B cell (primary cell): ENCODE results near the gene NR1H2. TPM values are rescaled to one million over a fixed set of nuclear protein-coding genes. Genes with fewer than 3 reads are reported as not detected.

Source experiments
- ATAC-seq: fragments of 200-7000 bp; cut with Tn5 transposase; one replicate; pipeline ENCODE4 v1.10.0; 2021; ENCODE audit warnings: low read depth, mild to moderate bottlenecking, moderate number of reproducible peaks, moderate library complexity
- CTCF ChIA-PET: fragments of 350-600 bp; sonication (Branson Sonifier 250); formaldehyde crosslinking; loops from one replicate; lab custom pipeline; 2021; ENCODE audit warnings: antibody characterized with exemption, inconsistent platforms; lab: Charles Lee
- POLR2A ChIA-PET: fragments of 350-600 bp; sonication (Branson Sonifier 250); formaldehyde crosslinking; loops from one replicate; lab custom pipeline; 2021; ENCODE audit warnings: antibody characterized with exemption; lab: Charles Lee
- DNase-seq: peaks from one replicate; pipeline ENCODE4 v3.0.0; 2013
- H2AFZ ChIP-seq: 2 replicates; pipeline ENCODE4 v1.6.1; 2012; ENCODE audit warnings: mild to moderate bottlenecking, low read depth, low read length; ENCODE audit not compliant: insufficient read depth, poor library complexity, severe bottlenecking
- H3K27ac ChIP-seq, 2 donors: 1 replicate in 1 of 2; 2 replicates in 1 of 2; pipeline ENCODE4 v1.5.1; 2012 to 2013; ENCODE audit warnings: low read length in 2 of 2, mild to moderate bottlenecking in 2 of 2, moderate library complexity in 1 of 2
- H3K27me3 ChIP-seq, 4 experiments: fragments of 200-600 bp in 1 of 4; sonication (generic) in 1 of 4; replicated peaks in 1 of 4; 1 replicate in 2 of 4; 2 replicates in 2 of 4; pipeline versions ENCODE4 v1.6.1 to v1.7.0; 2013 to 2016; ENCODE audit warnings: low read length in 3 of 4, mild to moderate bottlenecking in 2 of 4, mixed read lengths in 1 of 4, moderate library complexity in 1 of 4; ENCODE audit not compliant: insufficient read depth in 4 of 4, control insufficient read depth in 3 of 4; ENCODE audit errors: control extremely low read depth in 1 of 4
- H3K36me3 ChIP-seq, 2 experiments: replicated peaks in 1 of 2; 1 replicate in 1 of 2; 2 replicates in 1 of 2; pipeline versions ENCODE4 v1.6.1 to v1.7.1; 2013; ENCODE audit warnings: low read length in 1 of 2; ENCODE audit not compliant: insufficient read depth in 2 of 2, control insufficient read depth in 1 of 2; ENCODE audit errors: control extremely low read depth in 1 of 2, extremely low read depth in 1 of 2
- H3K4me1 ChIP-seq, 2 donors: fragments of 200-600 bp in 1 of 2; sonication (generic) in 1 of 2; 1 replicate in 1 of 2; 2 replicates in 1 of 2; pipeline versions ENCODE4 v1.5.1 to v1.6.1; 2013 to 2017; ENCODE audit warnings: low read length in 2 of 2; ENCODE audit not compliant: control insufficient read depth in 2 of 2, insufficient read depth in 2 of 2
- H3K4me2 ChIP-seq: replicated peaks from 2 replicates; pipeline ENCODE3; 2012; ENCODE audit warnings: mild to moderate bottlenecking, low read depth, low read length; ENCODE audit not compliant: poor library complexity, severe bottlenecking
- H3K4me3 ChIP-seq, 5 experiments: fragments of 200-600 bp in 1 of 5; sonication (generic) in 1 of 5; 1 replicate in 3 of 5; 2 replicates in 2 of 5; pipeline versions ENCODE4 v1.5.1 to v1.7.0; 2011 to 2016; ENCODE audit warnings: low read length in 4 of 5, mild to moderate bottlenecking in 4 of 5, low read depth in 2 of 5, control low read depth in 1 of 5, moderate library complexity in 1 of 5; ENCODE audit not compliant: insufficient read depth in 1 of 5; ENCODE audit errors: control extremely low read depth in 1 of 5, extremely low read depth in 1 of 5
- H3K79me2 ChIP-seq: fragments of 200-600 bp; sonication (generic); one replicate; pipeline ENCODE4 v1.6.0; 2016; ENCODE audit warnings: low read length; ENCODE audit not compliant: control insufficient read depth, insufficient read depth
- H3K9ac ChIP-seq: fragments of 200-600 bp; sonication (generic); 2 replicates; pipeline ENCODE4 v1.6.1; 2017; ENCODE audit warnings: mild to moderate bottlenecking, low read length, moderate library complexity
- H3K9me3 ChIP-seq, 3 donors: one replicate each; pipeline versions ENCODE4 v1.6.1 to v1.7.1; 2013; ENCODE audit warnings: low read length in 2 of 3; ENCODE audit not compliant: control insufficient read depth in 2 of 3, insufficient read depth in 1 of 3; ENCODE audit errors: control extremely low read depth in 1 of 3
- H4K20me1 ChIP-seq: 2 replicates; pipeline ENCODE4 v1.6.0; 2012; ENCODE audit warnings: mild to moderate bottlenecking, low read length; ENCODE audit not compliant: insufficient read depth, control insufficient read depth, poor library complexity, severe bottlenecking
- H3K27ac Mint-ChIP-seq: one replicate; pipeline ENCODE4 v1.8.0; 2021; ENCODE audit warnings: mixed read lengths
- H3K27me3 Mint-ChIP-seq: one replicate; pipeline ENCODE4 v1.8.0; 2021; ENCODE audit warnings: mixed read lengths
- H3K4me1 Mint-ChIP-seq: one replicate; pipeline ENCODE4 v1.8.0; 2021; ENCODE audit warnings: mixed read lengths
- H3K4me3 Mint-ChIP-seq: one replicate; pipeline ENCODE4 v1.8.0; 2021; ENCODE audit warnings: mixed read lengths
- H3K9me3 Mint-ChIP-seq: one replicate; pipeline ENCODE4 v1.8.0; 2022; ENCODE audit warnings: mixed read lengths; ENCODE audit not compliant: insufficient read depth
- EZH2 ChIP-seq: IDR thresholded peaks from 2 replicates; pipeline ENCODE4 v1.6.1; 2012; ENCODE audit warnings: borderline replicate concordance, low read depth, mild to moderate bottlenecking, moderate library complexity, low read length; ENCODE audit not compliant: insufficient read depth, poor library complexity, severe bottlenecking
- WGBS: methylation state at CpG from one replicate; pipeline ENCODE4 v1.1.5; 2013; ENCODE audit warnings: missing lambda C conversion rate; ENCODE audit not compliant: insufficient coverage; 5-methylcytosine and 5-hydroxymethylcytosine counted together
- intact Hi-C: fragments of 100-400 bp; cut with micrococcal nuclease; formaldehyde crosslinking; loops from one replicate; pipeline ENCODE4 v1.10.0; 2022
- polyA plus RNA-seq: library from polyadenylated mRNA; depleted of rRNA; stranded (reverse); fragments of >200 nt; gene quantifications from 2 replicates; pipeline ENCODE4 v1.2.3, GENCODE V29; 2012
- total RNA-seq, 2 donors: library from RNA; stranded (reverse); fragments of 120-200 nt in 1 of 2; gene quantifications; 1 replicate in 1 of 2; 2 replicates in 1 of 2; pipeline versions ENCODE4 v1.2.3 to v1.2.4, GENCODE V29; 2013 to 2022
- TF ChIP-seq, protein P1 (sequence below): fragments of 200-600 bp; IDR thresholded peaks from one replicate; pipeline ENCODE4 v1.8.0; 2022; ENCODE audit warnings: antibody characterized with exemption, mild to moderate bottlenecking

The NR1H2 gene
- total and polyA plus RNA-seq, 2 donors (not counting 1 experiment from before 2014, with no cell fraction given): 116 to 164 TPM

DNA sequence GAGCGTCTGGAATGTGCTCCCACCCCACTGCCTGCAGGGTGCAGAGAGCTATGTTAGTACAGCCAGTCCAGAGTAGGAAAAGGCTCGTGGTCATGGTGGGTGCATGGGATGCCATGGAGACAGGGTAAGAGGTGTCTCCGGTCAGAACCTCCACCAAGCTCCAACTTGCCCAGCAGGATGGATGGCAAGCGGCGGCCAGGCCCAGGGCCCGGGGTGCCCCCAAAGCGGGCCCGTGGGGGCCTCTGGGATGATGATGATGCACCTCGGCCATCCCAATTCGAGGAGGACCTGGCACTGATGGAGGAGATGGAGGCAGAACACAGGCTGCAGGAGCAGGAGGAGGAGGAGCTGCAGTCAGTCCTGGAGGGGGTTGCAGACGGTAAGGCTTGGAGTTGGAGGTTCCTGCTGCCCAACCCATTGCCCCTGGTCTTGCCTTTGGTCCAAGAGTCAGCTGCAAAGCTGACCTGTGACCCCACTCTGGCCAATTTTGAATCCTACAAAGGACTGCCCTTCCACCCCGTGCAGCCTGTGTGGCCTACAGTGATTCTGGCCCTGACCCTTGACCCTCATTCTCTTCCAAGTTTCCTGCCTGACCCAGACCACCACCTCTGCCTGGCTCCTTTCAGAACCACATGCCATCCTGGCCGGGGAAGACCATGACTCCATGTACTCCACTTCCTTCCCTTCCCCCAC, 22.6 kb downstream of the NR1H2 start:
- Histone ChIP-seq H4K20me1 (no peaks in the 10 kb centered on the region), H3K27ac (no peak overlapping the region), H3K4me1 (no peaks in the 10 kb centered on the region), H3K27me3 (no peaks in the 10 kb centered on the region), H3K4me3 (no peak overlapping the region), H3K9ac (no peak overlapping the region), H3K4me2 (no peak overlapping the region), H3K79me2 (peaks cover 37% of the 10 kb centered on the region), H2AFZ (no peak overlapping the region), H3K9me3 (no peaks in the 10 kb centered on the region), H3K36me3 (peaks cover 0 to 19% of the 10 kb centered on the region in 2 experiments)
- whole genome bisulfite sequencing: 99% methylated on average over 6 of the region's 13 CpGs
- ChIA-PET POLR2A (no interaction called here), CTCF (no interaction called here)
- Mint-ChIP-seq H3K4me3 (no peak overlapping the region), H3K4me1 (no peaks in the 10 kb centered on the region), H3K9me3 (no peaks in the 10 kb centered on the region), H3K27me3 (no peaks in the 10 kb centered on the region), H3K27ac (no peak overlapping the region)
- intact Hi-C loops: no loop called here
- DNase-seq (no peak), ATAC-seq (no peak)
- no peak for TF ChIP-seq EZH2
- TF ChIP-seq, protein P1, sequence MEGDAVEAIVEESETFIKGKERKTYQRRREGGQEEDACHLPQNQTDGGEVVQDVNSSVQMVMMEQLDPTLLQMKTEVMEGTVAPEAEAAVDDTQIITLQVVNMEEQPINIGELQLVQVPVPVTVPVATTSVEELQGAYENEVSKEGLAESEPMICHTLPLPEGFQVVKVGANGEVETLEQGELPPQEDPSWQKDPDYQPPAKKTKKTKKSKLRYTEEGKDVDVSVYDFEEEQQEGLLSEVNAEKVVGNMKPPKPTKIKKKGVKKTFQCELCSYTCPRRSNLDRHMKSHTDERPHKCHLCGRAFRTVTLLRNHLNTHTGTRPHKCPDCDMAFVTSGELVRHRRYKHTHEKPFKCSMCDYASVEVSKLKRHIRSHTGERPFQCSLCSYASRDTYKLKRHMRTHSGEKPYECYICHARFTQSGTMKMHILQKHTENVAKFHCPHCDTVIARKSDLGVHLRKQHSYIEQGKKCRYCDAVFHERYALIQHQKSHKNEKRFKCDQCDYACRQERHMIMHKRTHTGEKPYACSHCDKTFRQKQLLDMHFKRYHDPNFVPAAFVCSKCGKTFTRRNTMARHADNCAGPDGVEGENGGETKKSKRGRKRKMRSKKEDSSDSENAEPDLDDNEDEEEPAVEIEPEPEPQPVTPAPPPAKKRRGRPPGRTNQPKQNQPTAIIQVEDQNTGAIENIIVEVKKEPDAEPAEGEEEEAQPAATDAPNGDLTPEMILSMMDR: no peak

DNA sequence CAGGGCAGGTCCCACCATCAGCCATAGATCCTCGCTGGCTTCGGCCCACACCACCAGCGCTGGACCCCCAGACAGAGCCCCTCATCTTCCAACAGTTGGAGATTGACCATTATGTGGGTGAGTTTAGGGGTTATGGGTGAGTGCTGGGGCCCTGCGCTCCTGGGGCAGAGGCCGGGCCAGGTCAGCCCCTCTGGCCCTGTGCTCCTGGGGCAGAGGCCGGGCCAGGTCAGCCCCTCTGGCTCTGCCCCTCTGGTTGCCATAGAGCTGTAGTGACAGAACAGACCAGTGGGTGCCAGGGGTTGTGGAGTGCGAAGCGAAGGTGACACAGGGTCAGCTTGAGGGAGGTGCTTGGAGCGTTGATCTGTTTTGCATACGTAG, 23.1 kb downstream of the NR1H2 start:
- H3K9me3 Mint-ChIP-seq: no peaks in the 10 kb centered on the region
- ATAC-seq: no peak
- intact Hi-C loops: no loop called here
- Histone ChIP-seq H3K4me3 (no peak overlapping the region), H4K20me1 (no peaks in the 10 kb centered on the region), H3K9ac (no peak overlapping the region), H3K4me2 (no peak overlapping the region), H3K27ac (no peak overlapping the region), H3K79me2 (peaks cover 32% of the 10 kb centered on the region), H3K27me3 (no peaks in the 10 kb centered on the region), H2AFZ (no peak overlapping the region), H3K9me3 (no peaks in the 10 kb centered on the region), H3K36me3 (peaks cover 0 to 19% of the 10 kb centered on the region in 2 experiments), H3K4me1 (no peaks in the 10 kb centered on the region)
- ChIA-PET CTCF (no interaction called here), POLR2A (no interaction called here)
- no peak overlapping the region for H3K27ac Mint-ChIP-seq
- no peak for DNase-seq
- H3K4me3 Mint-ChIP-seq: no peak overlapping the region
- WGBS: 93% methylated on average over 6 of the region's 10 CpGs
- TF ChIP-seq EZH2: no peak
- TF ChIP-seq, protein P1: no peak
- H3K4me1 Mint-ChIP-seq: no peaks in the 10 kb centered on the region
- no peaks in the 10 kb centered on the region for H3K27me3 Mint-ChIP-seq
